Ovary (tissue), 9 donors: ENCODE measurements around the gene ELMO2. TPM values are rescaled to one million over a fixed set of nuclear protein-coding genes. Genes with fewer than 3 reads are reported as not detected.

ENCODE experiments used
- DNase-seq, 5 donors: peaks; one replicate each; pipeline ENCODE4 v3.0.0-alpha.2; 2019 to 2020
- H3K27ac ChIP-seq, 2 donors: fragments of 200-600 bp; one replicate each; pipeline versions ENCODE4 v1.5.1 to v1.8.0; 2019 to 2022
- H3K27me3 ChIP-seq: fragments of 200-600 bp; one replicate; pipeline ENCODE4 v1.8.0; 2022
- H3K36me3 ChIP-seq: fragments of 200-600 bp; sonication (generic); one replicate; pipeline ENCODE4 v1.5.1; 2019
- H3K4me1 ChIP-seq: one replicate; pipeline ENCODE4 v1.8.1; 2013; ENCODE audit warnings: mild to moderate bottlenecking, moderate library complexity; ENCODE audit not compliant: insufficient read depth
- H3K4me3 ChIP-seq: fragments of 200-600 bp; sonication (generic); one replicate; pipeline ENCODE4 v1.5.1; 2017
- H3K9me3 ChIP-seq, 2 donors: fragments of 200-600 bp in 1 of 2; sonication (generic) in 1 of 2; one replicate each; pipeline versions ENCODE4 v1.5.1 to v1.8.1; 2013 to 2019; ENCODE audit warnings: mild to moderate bottlenecking in 1 of 2, moderate library complexity in 1 of 2
- EP300 ChIP-seq: sonication (generic); formaldehyde crosslinking; IDR thresholded peaks from one replicate; pipeline ENCODE4 v1.6.1; 2017; ENCODE audit warnings: antibody characterized with exemption
- POLR2A ChIP-seq: fragments of 450-650 bp; IDR thresholded peaks from one replicate; pipeline ENCODE4 v1.6.1; 2017; ENCODE audit warnings: antibody characterized with exemption, mild to moderate bottlenecking, moderate library complexity
- WGBS, 3 donors: extraction: QIAGEN DNeasy Blood & Tissue Kit in 1 of 3; methylation state at CpG; one replicate each; pipeline versions ENCODE4 v1.1.5 to v1.1.7; 2013 to 2017; 5-methylcytosine and 5-hydroxymethylcytosine counted together
- intact Hi-C, 4 donors: fragments of 100-400 bp; cut with DNase I; formaldehyde crosslinking; loops; one replicate each; pipeline versions ENCODE4 v1.11.0 to v1.15.1; 2022 to 2023
- polyA plus RNA-seq, 2 donors: library from polyadenylated mRNA; stranded (reverse); fragments of 200-250 nt in 1 of 2; fragments of 350-450 nt in 1 of 2; fragmentation: Illumina TruSeq in 1 of 2; extraction: RNeasy Lipid Tissue Mini Kit (QIAGEN cat#74804) in 1 of 2; gene quantifications; one replicate each; pipeline ENCODE4 v1.2.3, GENCODE V29; 2013 to 2014
- total RNA-seq, 7 donors: library from RNA; depleted of rRNA in 2 of 7; stranded (reverse); fragments of >200 nt in 2 of 7; fragmentation: NEBNext Ultra II Directional in 3 of 7; extraction: Animal tissue kit (Norgen Biotek cat#: 25700) in 3 of 7; gene quantifications; one replicate each; pipeline versions ENCODE4 v1.1.0 to v1.2.4, GENCODE V29; 2016 to 2023
- TF ChIP-seq, protein P1 (sequence below), 3 donors: fragments of 450-650 bp in 2 of 3; fragments of 200-600 bp in 1 of 3; IDR thresholded peaks; one replicate each; pipeline versions ENCODE4 v1.5.1 to v1.8.0; 2016 to 2022; ENCODE audit warnings: antibody characterized with exemption in 3 of 3, mild to moderate bottlenecking in 1 of 3
- donor health status: DM: no; HTN: no; CAD: no; lungs with moderate emphysema.
- donor health status: DM: no; HTN: no; CAD: no.
- donor health status: Bipolar disorder and iron deficiency.
- donor health status: DM: yes; HTN: yes; CAD: no.
- donor health status: DM: no; HTN: no; CAD: no.
- donor health status: DM: yes; HTN: yes; CAD: no.

The ELMO2 gene
- total and polyA plus RNA-seq, 9 donors = 19.1 to 57.6 (median 41.0) TPM

DNA sequence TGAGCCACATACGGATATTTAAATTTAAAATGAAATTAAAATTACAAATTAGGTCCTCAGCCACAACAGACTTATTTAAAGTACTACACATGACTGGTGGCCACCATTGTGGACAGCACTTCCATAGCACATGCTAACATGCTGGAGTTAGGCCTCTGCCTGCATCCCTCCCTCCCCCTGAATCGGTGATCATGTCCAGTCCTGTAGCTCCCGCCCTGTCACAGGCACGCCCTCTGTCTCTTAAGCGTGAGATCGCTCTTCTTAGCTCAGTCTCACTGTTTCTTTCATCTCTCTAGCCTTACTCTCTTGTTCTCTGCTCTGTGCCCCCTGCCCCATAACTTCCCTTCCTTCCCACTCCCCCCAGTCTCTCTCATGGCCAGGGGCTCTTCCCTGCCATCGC lies 28.9 kb downstream of the ELMO2 start:
- H3K27ac ChIP-seq = no peak overlapping the region
- H3K9me3 ChIP-seq = no peaks in the 10 kb centered on the region
- no peaks in the 10 kb centered on the region for H3K4me1 ChIP-seq
- no peak overlapping the region for H3K4me3 ChIP-seq
- WGBS, 3 donors = 83 to 91% (median 86%) methylated on average over 7 of the region's 7 CpGs
- no peaks in the 10 kb centered on the region for H3K27me3 ChIP-seq
- TF ChIP-seq, protein P1, sequence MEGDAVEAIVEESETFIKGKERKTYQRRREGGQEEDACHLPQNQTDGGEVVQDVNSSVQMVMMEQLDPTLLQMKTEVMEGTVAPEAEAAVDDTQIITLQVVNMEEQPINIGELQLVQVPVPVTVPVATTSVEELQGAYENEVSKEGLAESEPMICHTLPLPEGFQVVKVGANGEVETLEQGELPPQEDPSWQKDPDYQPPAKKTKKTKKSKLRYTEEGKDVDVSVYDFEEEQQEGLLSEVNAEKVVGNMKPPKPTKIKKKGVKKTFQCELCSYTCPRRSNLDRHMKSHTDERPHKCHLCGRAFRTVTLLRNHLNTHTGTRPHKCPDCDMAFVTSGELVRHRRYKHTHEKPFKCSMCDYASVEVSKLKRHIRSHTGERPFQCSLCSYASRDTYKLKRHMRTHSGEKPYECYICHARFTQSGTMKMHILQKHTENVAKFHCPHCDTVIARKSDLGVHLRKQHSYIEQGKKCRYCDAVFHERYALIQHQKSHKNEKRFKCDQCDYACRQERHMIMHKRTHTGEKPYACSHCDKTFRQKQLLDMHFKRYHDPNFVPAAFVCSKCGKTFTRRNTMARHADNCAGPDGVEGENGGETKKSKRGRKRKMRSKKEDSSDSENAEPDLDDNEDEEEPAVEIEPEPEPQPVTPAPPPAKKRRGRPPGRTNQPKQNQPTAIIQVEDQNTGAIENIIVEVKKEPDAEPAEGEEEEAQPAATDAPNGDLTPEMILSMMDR (IDR thresholded peaks at IDR 0.05) = no peak
- TF ChIP-seq EP300 = no peak
- no peak for TF ChIP-seq POLR2A
- intact Hi-C loops = no loop called here
- DNase-seq = no peak
- H3K36me3 ChIP-seq = no peaks in the 10 kb centered on the region

DNA sequence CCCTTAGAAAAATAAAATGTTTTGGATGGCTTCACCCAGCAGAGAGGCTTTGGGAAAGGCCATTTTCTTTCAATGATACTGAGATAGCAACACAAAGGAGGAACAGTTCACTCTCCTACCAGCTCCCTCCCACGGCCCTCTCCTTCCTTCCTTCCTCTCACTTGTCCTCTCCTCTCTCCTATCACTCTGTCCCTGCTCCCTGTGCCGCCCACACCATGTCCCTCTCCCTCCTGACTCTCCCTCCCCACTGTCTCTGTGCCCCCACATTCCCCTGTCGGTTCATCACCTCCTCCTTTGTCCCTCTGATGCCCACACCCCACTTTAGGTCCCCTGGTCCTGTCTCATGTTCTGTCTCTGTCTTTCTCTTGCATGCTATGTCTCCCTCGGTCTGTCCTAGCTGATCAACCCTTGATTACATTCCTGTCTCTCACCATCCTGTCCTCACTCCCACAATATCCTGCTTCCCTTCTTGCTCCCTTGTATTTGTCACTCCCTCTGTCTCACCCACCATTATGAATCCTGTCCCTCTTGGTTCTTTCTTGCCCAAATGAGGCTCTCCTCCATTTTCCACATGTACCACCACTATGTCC lies 30.1 kb downstream of the ELMO2 start:
- 59 to 76% (median 63%) methylated on average over 4 of the region's 4 CpGs for WGBS, 3 donors
- Histone ChIP-seq H3K27ac (no peak overlapping the region), H3K4me3 (no peak overlapping the region), H3K4me1 (no peaks in the 10 kb centered on the region), H3K9me3 (no peaks in the 10 kb centered on the region), H3K27me3 (no peaks in the 10 kb centered on the region), H3K36me3 (no peaks in the 10 kb centered on the region)
- intact Hi-C loops = no loop called here
- no peak for DNase-seq
- no peak for TF ChIP-seq EP300
- TF ChIP-seq, protein P1 (IDR thresholded peaks at IDR 0.05) = no peak
- TF ChIP-seq POLR2A = no peak

DNA sequence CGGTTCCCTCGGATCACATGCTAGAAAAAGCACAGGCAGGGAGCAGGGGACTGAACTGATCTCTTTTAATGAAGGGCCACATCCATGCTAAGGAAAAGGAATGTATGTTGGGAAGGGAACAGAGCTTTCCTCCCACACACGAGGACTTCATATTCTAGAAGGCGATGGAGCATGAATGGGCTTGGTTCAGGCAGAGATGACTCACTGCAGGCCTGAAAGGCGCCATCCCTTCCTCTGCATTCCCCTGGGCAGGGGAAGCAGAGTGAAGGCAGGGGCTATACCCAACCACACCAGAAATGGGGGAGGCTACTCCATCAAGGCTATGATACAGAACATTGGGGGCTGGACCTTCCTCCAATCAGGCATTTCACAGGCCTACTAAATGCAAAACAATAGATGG lies 30.6 kb downstream of the ELMO2 start:
- WGBS, 3 donors = 74 to 75% (median 74%) methylated on average over 5 of the region's 5 CpGs
- Histone ChIP-seq H3K36me3 (no peaks in the 10 kb centered on the region), H3K9me3 (no peaks in the 10 kb centered on the region), H3K27ac (no peak overlapping the region), H3K4me1 (no peaks in the 10 kb centered on the region), H3K27me3 (no peaks in the 10 kb centered on the region), H3K4me3 (no peak overlapping the region)
- TF ChIP-seq POLR2A (no peak), EP300 (no peak)
- TF ChIP-seq, protein P1 (IDR thresholded peaks at IDR 0.05) = no peak
- DNase-seq = no peak
- intact Hi-C loops = no loop called here

DNA sequence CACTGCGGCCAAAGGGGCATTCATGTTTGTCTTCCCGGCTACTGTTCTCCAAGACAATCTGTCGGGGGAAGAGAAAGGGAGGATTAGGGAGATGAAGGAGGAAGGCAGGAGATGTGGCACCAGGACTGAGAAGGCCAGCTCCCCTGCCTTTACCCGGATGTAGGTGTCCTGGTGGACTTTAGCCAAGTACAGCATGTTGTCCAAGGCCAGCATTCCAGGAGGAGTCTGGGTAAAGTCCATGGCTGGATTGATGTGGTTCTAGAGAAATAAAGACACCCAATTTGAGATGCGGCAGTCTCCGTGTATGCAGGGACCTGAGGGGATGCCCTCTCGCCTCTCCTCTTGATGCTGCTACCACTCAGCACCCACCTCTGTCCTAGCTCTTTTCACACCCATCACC lies 32.0 kb downstream of the ELMO2 start:
- 76 to 79% (median 76%) methylated on average over 7 of the region's 7 CpGs for WGBS, 3 donors
- DNase-seq = no peak
- Histone ChIP-seq H3K4me3 (no peak overlapping the region), H3K36me3 (no peaks in the 10 kb centered on the region), H3K4me1 (no peaks in the 10 kb centered on the region), H3K9me3 (no peaks in the 10 kb centered on the region), H3K27me3 (no peaks in the 10 kb centered on the region), H3K27ac (no peak overlapping the region)
- intact Hi-C loops = no loop called here
- TF ChIP-seq, protein P1 (IDR thresholded peaks at IDR 0.05) = no peak
- TF ChIP-seq EP300 = no peak
- TF ChIP-seq POLR2A = no peak
